Keratinocyte (primary cell): Measurements from ENCODE around the gene LSAMP. TPM values are rescaled to one million over a fixed set of nuclear protein-coding genes. Genes with fewer than 3 reads are reported as not detected.

Source experiments
- DNase-seq: peaks from one replicate; pipeline ENCODE4 v3.0.0-alpha.2; 2011; ENCODE audit warnings: low read depth, missing footprints, low spot score
- FAIRE-seq: peaks from 2 replicates; lab custom pipeline; 2011; peaks lifted over from hg19 to GRCh38; lab: Jason Lieb, UNC
- H2AFZ ChIP-seq: 2 replicates; pipeline ENCODE4 v1.6.0; 2012; ENCODE audit warnings: low read length, control low read depth, inconsistent platforms; ENCODE audit not compliant: control insufficient read depth
- H3K27ac ChIP-seq: 2 replicates; pipeline ENCODE4 v1.5.1; 2011; ENCODE audit warnings: low read length; ENCODE audit not compliant: control insufficient read depth, insufficient read depth
- H3K27me3 ChIP-seq: 3 replicates; pipeline ENCODE4 v1.6.0; 2011; ENCODE audit warnings: low read length; ENCODE audit not compliant: control insufficient read depth, insufficient read depth; ENCODE audit errors: extremely low read depth
- H3K36me3 ChIP-seq, 2 experiments: 2 replicates in 1 of 2; 3 replicates in 1 of 2; pipeline ENCODE4 v1.5.1; 2011; ENCODE audit warnings: low read length in 2 of 2, mild to moderate bottlenecking in 1 of 2; ENCODE audit not compliant: control insufficient read depth in 2 of 2, insufficient read depth in 2 of 2; ENCODE audit errors: extremely low read depth in 1 of 2
- H3K4me1 ChIP-seq: 3 replicates; pipeline ENCODE4 v1.5.1; 2011; ENCODE audit warnings: low read length; ENCODE audit not compliant: control insufficient read depth, insufficient read depth; ENCODE audit errors: extremely low read depth
- H3K4me2 ChIP-seq: 3 replicates; pipeline ENCODE4 v1.6.0; 2011; ENCODE audit warnings: low read depth, low read length; ENCODE audit not compliant: control insufficient read depth, insufficient read depth; ENCODE audit errors: extremely low read depth
- H3K4me3 ChIP-seq, 3 experiments: fragments of 200-600 bp in 1 of 3; sonication (generic) in 1 of 3; 2 replicates in 2 of 3; 3 replicates in 1 of 3; pipeline ENCODE4 v1.5.1; 2011 to 2016; ENCODE audit warnings: low read length in 3 of 3, mild to moderate bottlenecking in 3 of 3, control low read depth in 2 of 3, inconsistent platforms in 1 of 3, low read depth in 1 of 3, mixed read lengths in 1 of 3, mixed run types in 1 of 3, moderate library complexity in 1 of 3; ENCODE audit not compliant: control insufficient read depth in 2 of 3, insufficient read depth in 2 of 3; ENCODE audit errors: extremely low read depth in 1 of 3
- H3K79me2 ChIP-seq: 2 replicates; pipeline ENCODE4 v1.6.0; 2012; ENCODE audit warnings: low read length; ENCODE audit not compliant: control insufficient read depth, insufficient read depth
- H3K9ac ChIP-seq: 3 replicates; pipeline ENCODE4 v1.6.0; 2011; ENCODE audit warnings: low read length; ENCODE audit not compliant: control insufficient read depth, insufficient read depth; ENCODE audit errors: extremely low read depth
- H3K9me1 ChIP-seq: 3 replicates; pipeline ENCODE4 v1.6.0; 2011; ENCODE audit warnings: low read length; ENCODE audit not compliant: control insufficient read depth, insufficient read depth; ENCODE audit errors: extremely low read depth
- H3K9me3 ChIP-seq: 2 replicates; pipeline ENCODE4 v1.5.1; 2012; ENCODE audit warnings: low read depth, low read length; ENCODE audit not compliant: control insufficient read depth
- H4K20me1 ChIP-seq: 3 replicates; pipeline ENCODE4 v1.6.0; 2011; ENCODE audit warnings: low read length; ENCODE audit not compliant: control insufficient read depth, insufficient read depth; ENCODE audit errors: extremely low read depth
- CTCF ChIP-seq, 3 experiments: IDR thresholded peaks in 1 of 3; conservative IDR thresholded peaks in 1 of 3; optimal IDR thresholded peaks in 1 of 3; 2 replicates in 2 of 3; 3 replicates in 1 of 3; pipeline versions ENCODE3 to v1.5.1; 2011; ENCODE audit warnings: low read length in 3 of 3, mild to moderate bottlenecking in 3 of 3, moderate library complexity in 2 of 3, control low read depth in 1 of 3, inconsistent platforms in 1 of 3; ENCODE audit not compliant: insufficient read depth in 2 of 3; ENCODE audit errors: extremely low read depth in 1 of 3
- EZH2 ChIP-seq: IDR thresholded peaks from one replicate; pipeline ENCODE4 v1.6.1; 2012; ENCODE audit warnings: inconsistent platforms, mild to moderate bottlenecking, low read length, moderate library complexity
- dilution Hi-C: fragments of 300-500 bp; cut with MboI; formaldehyde crosslinking; loops from one replicate; pipeline ENCODE4 v1.7.0; 2020; ENCODE audit warnings: low sequenced_read_pairs; ENCODE audit not compliant: extremely low pct_ligation_motif_present
- polyA plus RNA-seq, 5 experiments: library from polyadenylated mRNA; depleted of rRNA in 3 of 5; stranded (reverse) in 3 of 5; stranded (forward) in 1 of 5; unstranded in 1 of 5; fragments of >200 nt; gene quantifications; 1 replicate in 1 of 5; 2 replicates in 3 of 5; 3 replicates in 1 of 5; pipeline versions ENCODE4 v1.2.1 to v1.2.3, GENCODE V29; 2011 to 2012; ENCODE audit warnings: missing spikeins in 2 of 5, low read depth in 1 of 5, low replicate concordance in 1 of 5

Gene LSAMP
- polyA plus RNA-seq, 1 donor (not counting 4 experiments of a cell fraction or from before 2014, with no cell fraction given) = 0.12 TPM

DNA sequence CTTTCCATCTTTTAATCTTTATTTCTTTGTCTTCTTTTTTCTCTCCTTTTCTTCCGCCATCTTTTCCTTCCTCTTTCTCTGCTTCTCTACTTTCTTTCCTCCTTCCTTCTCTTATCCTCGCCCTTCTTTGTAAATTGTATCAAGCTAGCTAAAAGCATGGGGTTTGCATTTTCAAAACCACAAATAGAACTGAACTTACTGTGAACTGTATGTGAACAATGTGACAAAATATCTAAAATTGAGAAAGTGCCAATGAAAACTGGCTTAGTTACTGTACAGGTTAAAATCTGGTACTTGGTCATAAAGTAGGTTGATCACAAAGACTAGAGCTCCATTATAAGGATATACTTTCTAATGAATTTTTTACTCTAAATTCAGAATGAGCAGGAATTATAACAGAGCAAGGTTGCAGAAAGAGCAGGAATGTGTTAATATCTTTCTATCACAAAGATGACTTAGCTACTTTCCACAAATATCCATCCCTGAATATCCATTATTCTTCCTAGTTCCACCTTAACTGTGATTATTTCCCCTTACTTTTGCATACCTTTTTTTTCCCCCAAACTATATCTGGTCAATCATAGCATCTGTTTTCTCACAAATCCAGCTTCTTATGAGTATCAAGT is 122.4 kb downstream of the LSAMP start:
- no peaks in the 10 kb centered on the region for H3K4me1 ChIP-seq
- no peaks in the 10 kb centered on the region for H3K36me3 ChIP-seq
- dilution Hi-C loops = no loop called here
- no peaks in the 10 kb centered on the region for H3K27me3 ChIP-seq
- H3K9ac ChIP-seq = no peak overlapping the region
- no peaks in the 10 kb centered on the region for H3K9me3 ChIP-seq
- H3K4me2 ChIP-seq = no peak overlapping the region
- H3K27ac ChIP-seq = no peak overlapping the region
- TF ChIP-seq CTCF (optimal IDR thresholded peaks at IDR 0.05 in 1 of 3, IDR thresholded peaks at IDR 0.05 in 1 of 3, conservative IDR thresholded peaks at IDR 0.05 in 1 of 3; ENCODE audit: extremely low read depth in 1 of 3, insufficient read depth in 2 of 3, low read length in 3 of 3) = no peak
- TF ChIP-seq EZH2 = no peak
- DNase-seq (no peak), FAIRE-seq (no peak)
- no peaks in the 10 kb centered on the region for H3K79me2 ChIP-seq
- no peaks in the 10 kb centered on the region for H4K20me1 ChIP-seq
- H3K9me1 ChIP-seq = no peaks in the 10 kb centered on the region
- H3K4me3 ChIP-seq = no peak overlapping the region
- H2AFZ ChIP-seq = no peak overlapping the region

GRCh38 chr3:116318370-116318769 is 126.9 kb downstream of the LSAMP start:
- Histone ChIP-seq H3K79me2 (no peaks in the 10 kb centered on the region), H3K36me3 (no peaks in the 10 kb centered on the region), H3K9me1 (no peaks in the 10 kb centered on the region), H3K4me1 (no peaks in the 10 kb centered on the region), H3K27ac (no peak overlapping the region), H4K20me1 (no peaks in the 10 kb centered on the region), H2AFZ (no peak overlapping the region), H3K4me2 (no peak overlapping the region), H3K9me3 (no peaks in the 10 kb centered on the region), H3K27me3 (no peaks in the 10 kb centered on the region), H3K4me3 (no peak overlapping the region), H3K9ac (no peak overlapping the region)
- no peak for DNase-seq
- TF ChIP-seq CTCF (optimal IDR thresholded peaks at IDR 0.05 in 1 of 3, IDR thresholded peaks at IDR 0.05 in 1 of 3, conservative IDR thresholded peaks at IDR 0.05 in 1 of 3; ENCODE audit: extremely low read depth in 1 of 3, insufficient read depth in 2 of 3, low read length in 3 of 3) (no peak), EZH2 (no peak)
- dilution Hi-C loops = no loop called here
- no peak for FAIRE-seq
